Pancreas (tissue), 10 donors: ENCODE results near the gene LSMEM2. TPM values are rescaled to one million over a fixed set of nuclear protein-coding genes. Genes with fewer than 3 reads are reported as not detected.
A peak's percentile ranks its signal among the peaks of the same experiment; 100 is the strongest.

Experiments
- ATAC-seq, 4 donors: fragments of 200-7000 bp; cut with Tn5 transposase; one replicate each; pipeline versions ENCODE4 v1.8.0 to v1.9.1; 2020; ENCODE audit warnings: mild to moderate bottlenecking in 4 of 4, moderate library complexity in 4 of 4
- DNase-seq, 6 donors: peaks; one replicate each; pipeline ENCODE4 v3.0.0-alpha.2; 2020
- FAIRE-seq: peaks from 2 replicates; lab custom pipeline; 2012; peaks lifted over from hg19 to GRCh38; lab: Jason Lieb, UNC
- H3K27ac ChIP-seq, 4 donors: fragments of 200-600 bp; sonication (generic); 1 replicate in 3 of 4; 2 replicates in 1 of 4; pipeline versions ENCODE4 v1.5.0 to v1.8.0; 2020
- H3K27me3 ChIP-seq, 4 donors: fragments of 200-600 bp; one replicate each; pipeline ENCODE4 v1.8.0; 2021
- H3K36me3 ChIP-seq, 3 donors: fragments of 200-600 bp; sonication (generic) in 1 of 3; one replicate each; pipeline versions ENCODE4 v1.5.0 to v1.8.0; 2020 to 2021
- H3K4me1 ChIP-seq, 3 donors: fragments of 200-600 bp; one replicate each; pipeline ENCODE4 v1.8.0; 2021
- H3K4me3 ChIP-seq, 4 donors: fragments of 200-600 bp; sonication (generic) in 2 of 4; one replicate each; pipeline versions ENCODE4 v1.5.0 to v1.8.0; 2020 to 2021
- H3K9me3 ChIP-seq, 4 donors: fragments of 200-600 bp; one replicate each; pipeline ENCODE4 v1.8.0; 2021
- WGBS, 2 donors: extraction: QIAGEN DNeasy Blood & Tissue Kit; methylation state at CpG; one replicate each; pipeline ENCODE4 v1.1.7; 2013; 5-methylcytosine and 5-hydroxymethylcytosine counted together
- intact Hi-C, 3 donors: fragments of 100-400 bp; cut with DNase I; formaldehyde crosslinking; loops; one replicate each; pipeline versions ENCODE4 v1.11.1 to v1.14.2; 2022
- polyA plus RNA-seq, 2 donors: library from polyadenylated mRNA; stranded (reverse); fragments of 200-250 nt; gene quantifications; one replicate each; pipeline ENCODE4 v1.2.3, GENCODE V29; 2013
- total RNA-seq, 6 donors: library from RNA; stranded (reverse); fragmentation: NEBNext Ultra II Directional in 4 of 6; extraction: Animal tissue kit (Norgen Biotek cat#: 25700) in 4 of 6; gene quantifications; one replicate each; pipeline versions ENCODE4 v1.2.1 to v1.2.4, GENCODE V29; 2021 to 2023
- TF ChIP-seq, protein P1 (sequence below), 4 donors: fragments of 200-600 bp; sonication (generic) in 3 of 4; IDR thresholded peaks; one replicate each; pipeline versions ENCODE4 v1.5.0 to v1.8.0; 2021; ENCODE audit warnings: antibody characterized with exemption in 4 of 4
- donor health status: healthy with polysubstance abuse.
- donor health status: DM: no; HTN: no; CAD: no; lungs with moderate emphysema.
- donor health status: DM: no; HTN: no; CAD: no.
- donor health status: control.
- donor health status: control.
- donor health status: Bipolar disorder and iron deficiency.
- donor health status: DM: yes; HTN: yes; CAD: no.
- donor health status: DM: no; HTN: no; CAD: no.
- donor health status: DM: no; HTN: no; CAD: no.
- donor health status: DM: yes; HTN: yes; CAD: no.

LSMEM2 gene
- total and polyA plus RNA-seq, 8 donors, result 0.12 to 2.1 (median 0.15) TPM; not detected in 5

DNA sequence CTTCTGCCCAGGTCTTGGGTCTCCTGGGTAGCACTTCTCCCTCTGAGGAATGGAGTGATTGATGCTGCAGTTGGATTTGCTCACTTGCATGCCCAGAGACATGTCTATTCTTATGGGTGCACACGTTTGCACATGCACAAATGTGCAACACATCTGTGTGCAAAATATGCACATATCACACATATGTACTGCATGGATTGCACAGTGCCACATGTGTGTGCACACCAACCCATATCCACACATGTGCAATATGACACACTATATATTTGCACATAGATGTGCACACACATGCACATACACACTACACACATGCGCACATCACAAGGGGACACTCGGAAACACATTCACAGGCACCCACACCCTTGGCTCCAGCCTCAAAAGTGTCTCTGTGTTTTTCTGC, 10.6 kb upstream of the LSMEM2 start:
- intact Hi-C loops, result no loop called here
- WGBS, 2 donors, result 25 to 28% methylated on average over 3 of the region's 3 CpGs
- Histone ChIP-seq H3K9me3 (no peaks in the 10 kb centered on the region), H3K36me3 (no peaks in the 10 kb centered on the region), H3K27ac (peak overlapping the region; percentile 87 to 94 (median 90)), H3K4me3 (peak overlapping the region in 2 of 4 donors; percentile 49 to 58), H3K27me3 (no peaks in the 10 kb centered on the region), H3K4me1 (peaks cover 25 to 45% (median 29%) of the 10 kb centered on the region in 3 donors)
- FAIRE-seq (no peak), ATAC-seq (no peak), DNase-seq (no peak)
- TF ChIP-seq, protein P1, sequence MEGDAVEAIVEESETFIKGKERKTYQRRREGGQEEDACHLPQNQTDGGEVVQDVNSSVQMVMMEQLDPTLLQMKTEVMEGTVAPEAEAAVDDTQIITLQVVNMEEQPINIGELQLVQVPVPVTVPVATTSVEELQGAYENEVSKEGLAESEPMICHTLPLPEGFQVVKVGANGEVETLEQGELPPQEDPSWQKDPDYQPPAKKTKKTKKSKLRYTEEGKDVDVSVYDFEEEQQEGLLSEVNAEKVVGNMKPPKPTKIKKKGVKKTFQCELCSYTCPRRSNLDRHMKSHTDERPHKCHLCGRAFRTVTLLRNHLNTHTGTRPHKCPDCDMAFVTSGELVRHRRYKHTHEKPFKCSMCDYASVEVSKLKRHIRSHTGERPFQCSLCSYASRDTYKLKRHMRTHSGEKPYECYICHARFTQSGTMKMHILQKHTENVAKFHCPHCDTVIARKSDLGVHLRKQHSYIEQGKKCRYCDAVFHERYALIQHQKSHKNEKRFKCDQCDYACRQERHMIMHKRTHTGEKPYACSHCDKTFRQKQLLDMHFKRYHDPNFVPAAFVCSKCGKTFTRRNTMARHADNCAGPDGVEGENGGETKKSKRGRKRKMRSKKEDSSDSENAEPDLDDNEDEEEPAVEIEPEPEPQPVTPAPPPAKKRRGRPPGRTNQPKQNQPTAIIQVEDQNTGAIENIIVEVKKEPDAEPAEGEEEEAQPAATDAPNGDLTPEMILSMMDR (IDR thresholded peaks at IDR 0.05), result no peak

DNA sequence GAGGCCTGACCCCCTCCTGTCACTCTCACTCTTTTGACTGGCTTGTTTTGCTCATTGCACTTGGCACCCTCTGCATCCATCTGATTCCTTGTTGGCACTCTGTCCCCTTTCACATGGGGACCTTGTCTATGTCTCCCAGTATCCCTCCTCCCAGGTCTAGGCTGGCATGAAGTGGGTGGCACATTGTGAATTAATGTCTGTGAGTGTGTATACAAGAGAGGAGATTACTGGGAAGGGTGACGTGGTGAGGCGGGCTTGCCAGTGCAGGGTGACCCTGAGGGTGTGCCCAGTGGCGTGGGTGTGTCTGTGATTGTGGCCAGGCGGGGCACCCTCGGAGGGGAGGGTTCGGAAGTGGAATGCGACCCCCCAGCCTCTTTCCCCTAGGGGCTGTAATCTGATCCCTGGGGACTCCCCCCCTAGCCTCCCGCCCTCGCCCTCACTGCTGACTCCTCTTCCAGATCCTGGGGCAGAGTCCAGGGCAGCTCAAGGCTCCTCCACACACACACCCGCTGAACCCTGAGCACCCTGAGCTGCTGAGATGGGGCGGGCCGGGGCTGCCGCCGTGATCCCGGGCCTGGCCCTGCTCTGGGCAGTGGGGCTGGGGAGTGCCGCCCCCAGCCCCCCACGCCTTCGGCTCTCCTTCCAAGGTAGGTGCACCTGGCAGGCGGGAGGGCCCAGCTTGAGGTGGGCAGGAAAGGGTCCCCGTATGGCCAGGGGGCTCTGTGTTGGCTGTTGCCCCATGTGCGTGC, 10.0 kb upstream of the LSMEM2 start, which contains the start of gene SEMA3B:
TSS of gene SEMA3B (plus strand) at position 445 of the 749 bp plus-strand sequence. CDS start at position 539, 94 bp downstream.
- ATAC-seq, result peak; percentile 71 to 77 (median 74)
- 11 to 12% methylated on average over 21 of the region's 21 CpGs for WGBS, 2 donors
- TF ChIP-seq, protein P1 (IDR thresholded peaks at IDR 0.05), result no peak
- no peaks in the 10 kb centered on the region for H3K9me3 ChIP-seq
- peak; percentile 84 to 95 (median 94) for DNase-seq
- FAIRE-seq, result no peak
- intact Hi-C loops, result no loop called here
- no peaks in the 10 kb centered on the region for H3K27me3 ChIP-seq
- peaks cover 25 to 49% (median 29%) of the 10 kb centered on the region in 3 donors for H3K4me1 ChIP-seq
- peak within 1 kb of the TSS; percentile 21 to 58 (median 44) for H3K4me3 ChIP-seq
- peak within 1 kb of the TSS; percentile 87 to 94 (median 90) for H3K27ac ChIP-seq
- H3K36me3 ChIP-seq, result no peaks in the 10 kb centered on the region

DNA sequence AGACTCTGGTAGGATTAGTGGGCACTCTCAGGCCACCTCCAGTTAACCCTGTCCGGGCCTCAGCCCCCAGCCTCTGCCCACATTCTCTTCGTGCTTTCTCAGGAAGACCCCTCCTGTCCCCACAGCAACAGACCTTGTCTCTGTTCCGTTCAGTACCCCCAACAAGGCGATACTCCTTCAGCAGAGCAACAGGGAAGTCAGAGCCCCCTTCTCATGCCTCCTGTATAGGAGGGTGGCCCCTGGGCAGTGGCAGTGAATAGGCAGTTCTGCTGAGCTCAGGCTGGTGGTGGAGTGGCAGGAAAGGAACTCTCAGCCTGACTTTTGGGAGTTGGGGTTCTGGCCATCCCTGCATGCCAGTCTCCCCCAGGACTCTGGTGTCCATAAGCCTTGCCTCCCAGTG, 9.4 kb upstream of the LSMEM2 start:
- ATAC-seq, result no peak
- Histone ChIP-seq H3K4me1 (peaks cover 25 to 44% (median 29%) of the 10 kb centered on the region in 3 donors), H3K27me3 (no peaks in the 10 kb centered on the region), H3K27ac (peak overlapping the region; percentile 87 to 94 (median 90)), H3K9me3 (no peaks in the 10 kb centered on the region), H3K4me3 (peak overlapping the region; percentile 21 to 58 (median 44)), H3K36me3 (peaks cover 0 to under 1% (median 0%) of the 10 kb centered on the region in 3 donors)
- TF ChIP-seq, protein P1 (IDR thresholded peaks at IDR 0.05), result no peak
- FAIRE-seq, result no peak
- 21 to 27% methylated on average over 4 of the region's 4 CpGs for WGBS, 2 donors
- intact Hi-C loops, result no loop called here
- DNase-seq, result no peak

DNA sequence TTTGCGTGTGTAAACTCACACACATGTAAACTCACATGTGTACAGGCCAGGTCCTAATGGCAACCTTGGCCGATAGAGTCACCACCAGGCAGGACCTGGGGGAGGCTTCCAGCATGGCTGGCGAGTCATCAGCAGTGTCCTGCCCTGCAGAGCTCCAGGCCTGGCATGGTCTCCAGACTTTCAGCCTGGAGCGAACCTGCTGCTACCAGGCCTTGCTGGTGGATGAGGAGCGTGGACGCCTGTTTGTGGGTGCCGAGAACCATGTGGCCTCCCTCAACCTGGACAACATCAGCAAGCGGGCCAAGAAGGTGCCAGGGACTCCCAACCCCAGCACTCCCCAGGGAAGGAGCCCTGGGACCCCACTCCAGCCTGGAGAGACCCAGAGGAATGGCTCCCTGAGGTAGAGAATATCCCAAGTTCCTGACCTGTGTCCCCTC, 8.9 kb upstream of the LSMEM2 start:
- intact Hi-C loops, result loop anchor here in 2 of 3 donors (5.0 kb wide), 2 partner anchors 43 to 78 kb away; partner anchors contain the start of gene GNAT1 (in 1 of the 2)
- peak in 1 of 6 donors; percentile 64 for DNase-seq
- Histone ChIP-seq H3K36me3 (peaks cover 0 to 5% (median 0%) of the 10 kb centered on the region in 3 donors), H3K27me3 (no peaks in the 10 kb centered on the region), H3K4me1 (peaks cover 25 to 43% (median 29%) of the 10 kb centered on the region in 3 donors), H3K27ac (peak overlapping the region; percentile 87 to 94 (median 90)), H3K4me3 (peak overlapping the region; percentile 21 to 58 (median 44)), H3K9me3 (no peaks in the 10 kb centered on the region)
- ATAC-seq, result no peak
- FAIRE-seq, result no peak
- TF ChIP-seq, protein P1 (IDR thresholded peaks at IDR 0.05), result no peak
- WGBS, 2 donors, result 28 to 33% methylated on average over 8 of the region's 8 CpGs
